NCI-H2107 treated with DMSO at 0.1 percent for 48 hours (cell line): ENCODE measurements around the gene AGPAT2.

Experiments used
- DNase-seq: peaks from one replicate; lab custom pipeline; 2025; ENCODE audit not compliant: unreplicated experiment; lab: John Stamatoyannopoulos, UW

Gene AGPAT2

DNA sequence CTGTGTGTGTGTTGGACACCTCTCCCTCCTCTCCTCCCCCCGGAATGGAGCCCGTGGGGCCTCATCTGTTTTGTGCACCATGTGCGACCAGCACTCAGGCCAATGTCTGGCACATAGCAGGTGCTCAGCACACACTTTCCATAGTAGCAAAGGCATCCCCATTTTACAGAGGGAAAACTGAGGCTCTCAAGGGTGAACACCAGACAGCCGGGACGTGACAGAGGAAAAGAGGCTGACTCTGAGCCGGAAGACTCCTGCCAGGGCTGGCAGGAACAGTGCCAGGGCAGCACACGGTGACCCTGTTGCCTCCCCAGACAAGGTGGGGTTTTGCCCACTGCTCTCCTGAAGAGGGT, 1.8 kb upstream of the AGPAT2 start:
- no peak for DNase-seq

- DNase-seq, result no peak
Observed at GRCh38 chr9:136688274-136689107, 1.2 kb upstream of the AGPAT2 start.

DNA sequence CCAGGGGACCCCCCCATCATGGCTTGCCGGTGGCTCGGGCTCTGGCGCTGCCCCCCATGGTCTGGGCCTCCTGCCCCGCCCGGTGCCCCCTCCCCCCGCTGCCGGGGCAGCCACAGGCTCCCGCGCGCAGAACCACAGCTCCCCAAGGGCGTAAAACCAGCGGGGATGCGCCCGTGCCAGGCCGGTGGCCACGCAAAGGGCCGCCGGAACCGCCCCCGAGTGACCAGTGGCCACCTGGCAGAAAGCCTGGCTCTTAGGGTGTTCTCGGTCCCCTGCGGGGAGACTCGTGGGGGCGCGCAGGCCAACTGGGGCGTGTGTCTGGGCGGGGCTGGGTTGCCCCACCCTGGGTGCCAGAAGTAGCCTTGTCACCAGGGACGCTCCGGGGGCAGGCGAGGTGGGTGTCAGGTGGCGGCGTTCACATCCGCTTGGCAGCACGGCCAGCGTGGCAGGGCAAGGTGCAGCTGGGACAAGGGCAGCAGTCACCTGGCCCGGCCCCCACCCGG, 515 bp upstream of the AGPAT2 start:
- no peak for DNase-seq

- DNase-seq, result no peak
Observed at GRCh38 chr9:136686534-136686793, 793 bp downstream of the AGPAT2 start.

DNA sequence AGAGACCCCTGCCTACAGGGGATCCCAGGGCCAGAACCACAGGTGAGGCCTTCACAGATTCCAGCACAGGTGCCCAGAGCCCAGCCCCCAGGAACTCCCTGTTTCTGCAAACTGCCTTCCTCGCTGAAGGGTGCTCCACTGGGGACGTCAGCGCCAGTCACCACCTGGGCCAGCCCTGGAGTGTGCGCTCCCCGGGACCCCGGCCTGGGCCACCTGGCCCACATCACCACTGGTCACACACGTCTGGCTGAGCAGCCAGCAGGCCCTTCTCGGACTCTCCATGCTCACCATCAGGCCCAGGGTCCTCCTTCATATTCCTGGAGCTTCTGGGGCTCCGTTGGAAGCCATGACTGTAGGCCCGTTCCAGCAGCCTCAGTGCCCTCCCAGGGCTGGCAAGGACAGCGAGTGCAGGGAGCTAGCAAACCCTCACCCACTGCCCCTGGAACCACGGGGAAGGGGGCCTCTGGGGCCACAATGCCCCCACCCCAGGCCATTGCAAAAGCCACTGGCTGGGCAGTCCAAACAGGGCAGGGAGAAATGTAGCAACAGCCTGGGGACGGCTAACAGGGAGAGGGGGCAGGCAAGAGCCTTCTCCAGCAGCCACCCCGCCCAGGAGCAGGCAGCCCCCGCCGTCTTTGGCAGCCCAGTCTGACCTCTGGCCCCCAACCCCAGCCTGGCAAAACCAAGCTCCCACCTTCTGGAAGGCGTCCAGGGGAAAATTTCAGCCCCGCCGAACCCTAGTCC, 1.3 kb downstream of the AGPAT2 start:
- DNase-seq, result no peak

DNA sequence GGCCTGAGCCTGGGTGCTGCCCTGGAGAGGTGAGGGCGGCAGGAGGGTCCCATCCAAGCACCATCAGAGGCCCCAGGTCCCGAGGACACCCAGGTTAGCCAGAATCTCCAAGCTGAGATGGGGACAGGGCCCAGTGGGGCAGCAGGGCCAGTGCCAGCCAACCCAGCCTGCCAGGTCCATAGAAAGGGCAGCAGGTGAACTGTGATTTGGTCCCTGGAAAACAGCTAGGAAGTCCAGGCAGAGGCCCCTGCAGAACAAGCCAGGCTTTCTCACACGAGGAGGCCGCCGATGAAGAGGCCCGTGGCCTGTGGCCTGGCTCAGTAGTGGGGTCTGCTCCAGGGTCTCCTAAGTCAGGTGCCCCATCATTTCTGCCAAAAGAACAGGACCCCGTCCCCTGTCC, 2.0 kb downstream of the AGPAT2 start:
- DNase-seq, result no peak

DNA sequence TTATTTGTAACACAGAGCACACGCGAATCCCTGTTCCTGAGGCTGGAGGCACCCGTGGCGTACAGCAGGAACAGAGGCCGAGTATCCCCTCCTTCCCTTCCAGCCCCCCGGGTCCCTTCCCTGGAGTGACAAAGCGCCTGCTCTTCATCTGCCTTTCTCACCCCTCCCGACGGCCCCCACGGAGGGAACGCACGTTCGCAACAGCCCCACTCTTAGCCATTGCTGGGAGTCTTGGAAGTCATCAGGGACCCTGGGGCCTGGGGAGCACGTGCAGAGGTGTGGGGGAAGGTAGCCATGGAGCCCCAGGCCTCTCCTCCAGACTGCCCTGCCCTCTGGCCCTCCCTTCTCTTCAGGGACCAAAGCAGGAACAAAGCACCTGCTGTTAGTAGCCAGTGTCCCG, 2.5 kb downstream of the AGPAT2 start:
- no peak for DNase-seq

DNA sequence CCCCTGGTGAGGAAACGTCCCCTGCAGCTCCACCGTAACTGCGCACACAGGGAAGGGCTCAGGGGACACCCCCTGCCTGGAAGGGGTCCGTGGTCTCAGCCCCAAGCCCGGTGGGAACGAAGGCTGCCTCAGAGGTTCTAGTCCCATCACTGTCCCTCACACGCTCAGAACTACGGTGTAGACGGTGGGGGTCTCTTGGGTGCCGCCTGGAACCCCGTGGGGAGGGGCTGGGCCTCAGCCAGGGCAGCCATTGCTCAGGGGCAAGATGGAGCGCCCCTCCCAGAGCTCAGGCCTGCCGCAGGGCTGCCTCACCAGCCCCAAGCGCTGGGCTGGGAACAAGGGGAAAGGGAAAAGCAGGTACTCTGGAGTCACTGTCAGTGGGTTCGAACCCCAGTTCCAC, 2.9 kb downstream of the AGPAT2 start:
- no peak for DNase-seq

GRCh38 chr9:136683755-136684154, 3.5 kb downstream of the AGPAT2 start:
- no peak for DNase-seq

DNA sequence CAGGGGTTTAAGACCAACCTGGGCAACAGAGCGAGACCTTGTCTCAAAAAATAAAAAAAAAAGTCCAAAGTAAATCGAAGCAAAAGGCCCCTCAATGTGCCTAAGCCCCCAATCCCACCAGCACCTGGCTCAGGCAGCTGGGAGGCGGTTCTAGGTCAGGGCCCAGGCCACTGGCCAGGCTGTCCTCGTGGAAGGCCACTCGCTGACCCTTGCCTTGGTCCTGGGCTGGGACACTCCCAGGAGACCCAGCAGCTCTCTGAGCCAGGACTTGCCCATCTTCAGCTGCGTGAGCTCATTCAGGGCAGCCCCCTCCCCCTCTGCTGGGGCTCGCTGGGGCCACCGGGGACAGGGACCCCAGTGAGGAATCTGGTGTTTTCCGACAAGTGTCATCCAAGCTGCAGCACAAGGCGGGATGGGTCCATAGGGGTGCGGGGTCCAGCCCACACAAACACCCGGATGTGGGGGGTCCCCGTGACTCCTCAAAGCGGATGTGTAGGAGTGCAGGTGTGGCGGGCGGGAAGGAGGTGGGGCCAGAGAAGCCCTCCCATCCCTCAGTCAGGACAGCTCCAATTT, 4.0 kb downstream of the AGPAT2 start:
- DNase-seq, result no peak

DNA sequence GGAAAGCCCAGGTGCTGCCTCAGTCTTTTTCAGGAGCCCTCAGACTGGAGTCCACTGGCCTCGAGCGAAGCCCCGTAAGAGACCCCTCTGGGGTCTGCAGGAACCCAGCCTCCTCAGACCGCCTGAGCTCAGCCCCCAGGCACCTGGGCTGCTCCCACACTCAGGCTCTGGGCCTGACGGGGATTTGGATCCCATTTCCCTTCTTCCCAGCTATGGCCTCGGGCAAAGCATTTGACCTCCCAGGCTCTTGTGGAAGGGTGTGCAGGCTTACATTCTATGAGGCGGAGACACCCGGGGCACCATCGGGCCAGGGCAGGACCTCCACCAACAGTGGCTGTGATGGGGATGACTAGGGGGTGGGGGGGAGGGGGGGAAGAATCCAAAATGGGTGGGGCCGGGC, 4.5 kb downstream of the AGPAT2 start:
- no peak for DNase-seq

GRCh38 chr9:136681945-136682699, 5.1 kb downstream of the AGPAT2 start:
- DNase-seq, result no peak

DNA sequence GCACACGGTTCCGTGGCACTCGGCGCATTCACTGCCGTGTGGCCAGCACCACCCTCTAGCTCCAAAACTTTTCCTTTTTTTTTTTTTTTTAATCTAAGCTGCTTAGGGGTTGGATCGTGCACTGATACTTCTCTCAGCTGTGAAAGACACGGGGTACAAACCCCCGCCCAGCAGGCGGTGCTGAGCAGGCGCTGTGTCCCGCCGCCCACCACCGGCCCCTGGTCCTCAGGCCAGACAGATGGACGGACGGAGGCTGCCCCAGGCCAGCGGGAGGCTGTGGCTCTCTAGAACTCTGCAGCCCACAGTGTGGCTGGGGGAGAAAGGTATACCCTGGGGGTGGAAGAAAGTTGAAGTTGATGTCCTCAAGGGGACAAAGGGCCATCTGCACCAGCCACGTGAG, 6.2 kb downstream of the AGPAT2 start:
- no peak for DNase-seq

GRCh38 chr9:136679431-136679941, 7.8 kb downstream of the AGPAT2 start:
- no peak for DNase-seq

- no peak for DNase-seq
Observed at GRCh38 chr9:136678624-136679023, 8.6 kb downstream of the AGPAT2 start.

GRCh38 chr9:136678034-136678433, 9.2 kb downstream of the AGPAT2 start:
- no peak for DNase-seq

DNA sequence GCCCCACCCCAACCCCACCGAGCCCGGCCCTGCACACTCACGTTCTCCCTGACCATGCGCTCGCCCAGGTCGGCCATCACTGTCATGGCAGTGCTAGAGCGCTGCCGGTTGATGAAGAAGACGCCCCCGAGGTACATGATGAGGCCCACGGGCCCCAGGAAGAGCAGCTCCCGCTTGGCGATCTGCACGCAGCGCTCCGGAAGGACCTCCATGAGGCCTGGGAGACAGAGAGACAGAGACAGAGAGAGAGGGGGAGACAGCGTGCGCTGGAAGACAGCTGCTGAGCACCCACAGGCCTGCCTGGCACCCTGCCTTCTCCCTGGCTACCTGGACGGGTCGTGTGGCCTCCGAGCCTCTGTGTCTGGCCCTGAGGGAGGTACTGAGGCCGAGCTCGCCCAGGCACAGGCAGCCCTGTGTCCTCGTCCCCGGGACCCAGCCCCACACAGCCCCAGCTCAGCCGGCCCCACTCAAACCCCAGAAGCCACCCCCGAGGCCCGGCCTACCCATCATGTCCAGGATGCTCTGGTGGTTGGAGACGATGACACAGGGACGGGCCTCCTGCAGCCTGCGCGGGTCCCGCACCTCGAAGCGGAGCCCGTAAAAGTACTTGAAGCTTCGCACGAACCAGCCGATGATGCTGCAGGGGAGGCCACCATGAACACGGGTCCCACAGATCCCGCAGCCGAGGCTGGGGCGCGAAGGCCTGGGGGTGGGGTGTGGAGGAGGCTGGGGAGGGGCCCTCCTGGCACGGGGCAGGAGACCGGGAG, 10.2 kb downstream of the AGPAT2 start:
- DNase-seq, result no peak

DNA sequence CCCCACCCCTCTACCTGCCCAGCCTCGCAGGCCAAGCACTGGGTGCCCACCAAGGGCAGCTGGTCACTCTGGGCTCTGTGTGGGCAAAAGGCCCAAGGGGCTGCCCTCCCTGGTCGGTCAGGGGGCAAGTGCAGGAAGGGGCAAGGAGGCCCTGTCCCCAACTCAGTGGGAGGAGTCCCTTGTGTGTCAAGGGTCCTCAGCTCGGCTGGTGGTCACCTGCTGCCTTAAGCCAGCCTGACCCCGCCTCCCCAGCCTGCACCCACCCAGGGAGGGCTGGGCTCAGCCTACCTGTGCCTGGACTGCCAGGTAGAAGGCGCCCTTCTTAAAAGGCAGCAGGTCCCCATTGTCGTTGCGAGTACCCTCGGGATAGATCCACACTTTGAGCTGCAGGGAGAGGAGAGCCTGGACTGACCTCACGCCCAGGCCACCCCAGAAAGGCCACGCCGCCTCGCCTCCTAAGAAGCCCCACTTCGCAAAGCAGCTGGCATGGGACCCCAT, 10.9 kb downstream of the AGPAT2 start:
- DNase-seq, result no peak

DNA sequence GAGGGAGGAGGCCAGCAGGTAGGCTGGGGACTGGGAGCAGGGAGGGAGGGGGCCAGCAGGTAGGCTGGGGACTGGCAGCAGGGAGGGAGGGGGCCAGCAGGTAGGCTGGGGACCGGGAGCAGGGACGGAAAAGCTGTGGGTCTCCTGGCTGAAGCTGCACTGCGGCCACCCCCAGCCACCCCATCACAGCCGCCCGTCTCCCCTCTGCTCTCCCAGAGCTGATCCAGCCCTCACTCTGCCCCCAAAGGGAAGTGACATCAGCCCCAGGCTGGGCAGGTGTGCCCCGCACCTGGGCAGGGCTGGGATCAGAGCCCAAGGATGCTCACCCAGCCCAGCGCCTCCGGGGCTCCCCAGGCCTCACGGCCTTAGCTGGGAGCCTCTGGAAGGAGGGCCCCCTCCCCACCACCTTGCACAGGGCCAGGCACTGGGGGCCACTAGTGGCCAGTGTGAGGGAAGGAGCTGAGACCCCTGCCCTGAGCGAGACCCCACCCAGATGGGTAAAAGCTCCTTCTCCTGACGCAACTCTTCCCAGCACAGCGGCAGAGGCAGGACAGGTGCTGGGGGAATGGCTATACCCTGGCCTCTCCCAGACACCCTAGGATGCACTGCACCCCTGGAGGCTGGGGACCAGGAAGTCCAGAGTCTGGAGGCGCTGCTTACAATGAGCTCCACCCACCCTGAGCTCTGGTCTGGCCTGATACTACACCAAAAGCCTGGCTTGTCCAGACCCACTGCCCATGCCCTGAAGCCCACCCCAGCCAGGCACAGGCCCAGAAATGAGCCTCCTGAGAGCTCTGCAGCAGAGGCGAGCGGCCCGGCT, 11.6 kb downstream of the AGPAT2 start:
- DNase-seq, result no peak
